ENCODE measurements around the gene GFOD1. TPM values are rescaled to one million over a fixed set of nuclear protein-coding genes. Genes with fewer than 3 reads are reported as not detected.
A peak's percentile ranks its signal among the peaks of the same experiment; 100 is the strongest.

Gene GFOD1
- polyA plus RNA-seq, 2 of the 4 experiments (the other 2 are of a cell fraction) = 2.7 to 3.5 TPM

- DNase-seq (ENCODE audit: low read depth in 1 of 2, low spot score in 1 of 2) (peak in 1 of 2 experiments; percentile 29), ATAC-seq (peak in 1 of 2 experiments; percentile 40; a peak in 3 of 6 replicates), FAIRE-seq (no peak)
- TF ChIP-seq EHF (CRISPR knock-in tag; IDR thresholded peaks at IDR 0.05) = no peak
- TF ChIP-seq SMC3 (IDR thresholded peaks at IDR 0.05) = 0 out of 3 replicates have a peak, but pooled peaks have one; percentile 16
- Histone ChIP-seq H3K9me3 (no peaks in the 10 kb centered on the region), H3K4me2 (peak overlapping the region; percentile 38), H3K27ac (0 out of 6 replicates have a peak overlapping the region, but pooled peaks of 1 of the 2 experiments have one; percentile 12), H3K4me1 (peaks cover 10% of the 10 kb centered on the region), H3K4me3 (no peak overlapping the region)
- CTCF ChIA-PET = no interaction called here
- POLR2A ChIA-PET = no interaction called here
- 67% methylated on average over 9 of the region's 9 CpGs for WGBS (ENCODE audit: missing lambda C conversion rate)
Observed at GRCh38 chr6:13383328-13384163, 103.9 kb downstream of the GFOD1 start.

DNA sequence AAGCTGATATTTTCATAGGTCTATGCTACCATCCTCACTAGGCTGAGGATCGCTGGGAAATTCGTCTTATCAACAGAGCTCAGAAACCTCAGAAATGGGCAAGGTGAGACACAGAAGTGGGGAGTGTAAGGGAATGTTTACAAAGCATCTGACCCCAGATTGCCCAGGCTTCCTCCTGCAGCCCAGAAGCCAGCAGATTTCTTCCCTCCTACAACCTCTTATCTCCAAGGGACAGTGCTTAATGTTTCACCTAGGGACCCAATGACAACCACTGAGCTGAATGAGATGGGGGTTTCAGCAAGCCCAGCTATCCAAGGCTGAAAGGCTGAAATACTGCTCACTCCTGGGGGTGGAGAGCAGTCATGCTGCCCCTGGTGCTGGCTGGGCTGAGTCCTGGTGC lies 106.6 kb downstream of the GFOD1 start:
- Histone ChIP-seq H3K4me1 (peaks cover 10% of the 10 kb centered on the region), H3K27ac (peak overlapping the region in 1 of 2 experiments; percentile 25; a peak in 1 of 6 replicates), H3K4me2 (no peak overlapping the region), H3K9me3 (no peaks in the 10 kb centered on the region), H3K4me3 (no peak overlapping the region)
- ChIA-PET POLR2A (no interaction called here), CTCF (interaction anchor here (2.0 kb wide), 1 partner anchor 11 kb away, joined by 5 read pairs; no protein-coding TSS in a partner anchor)
- FAIRE-seq (no peak), DNase-seq (ENCODE audit: low read depth in 1 of 2, low spot score in 1 of 2) (no peak), ATAC-seq (no peak)
- no peak for TF ChIP-seq HOXB13 (CRISPR knock-in tag; IDR thresholded peaks at IDR 0.05; ENCODE audit: low read depth)
- TF ChIP-seq POLR2AphosphoS2 (conservative IDR thresholded peaks at IDR 0.05; ENCODE audit: low read length) = no peak
- no peak for TF ChIP-seq EP300 (IDR thresholded peaks at IDR 0.05)
- TF ChIP-seq FOXS1 (CRISPR knock-in tag; IDR thresholded peaks at IDR 0.05) = no peak
- TF ChIP-seq ZNF302 (CRISPR knock-in tag; IDR thresholded peaks at IDR 0.05) = no peak
- no peak for TF ChIP-seq KDM5A (IDR thresholded peaks at IDR 0.05)
- TF ChIP-seq SMC3 (IDR thresholded peaks at IDR 0.05) = no peak
- TF ChIP-seq, protein P1, sequence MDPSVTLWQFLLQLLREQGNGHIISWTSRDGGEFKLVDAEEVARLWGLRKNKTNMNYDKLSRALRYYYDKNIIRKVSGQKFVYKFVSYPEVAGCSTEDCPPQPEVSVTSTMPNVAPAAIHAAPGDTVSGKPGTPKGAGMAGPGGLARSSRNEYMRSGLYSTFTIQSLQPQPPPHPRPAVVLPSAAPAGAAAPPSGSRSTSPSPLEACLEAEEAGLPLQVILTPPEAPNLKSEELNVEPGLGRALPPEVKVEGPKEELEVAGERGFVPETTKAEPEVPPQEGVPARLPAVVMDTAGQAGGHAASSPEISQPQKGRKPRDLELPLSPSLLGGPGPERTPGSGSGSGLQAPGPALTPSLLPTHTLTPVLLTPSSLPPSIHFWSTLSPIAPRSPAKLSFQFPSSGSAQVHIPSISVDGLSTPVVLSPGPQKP (IDR thresholded peaks at IDR 0.05; ENCODE audit: low read depth, low read length) = no peak
- TF ChIP-seq HOXB5 (CRISPR knock-in tag; IDR thresholded peaks at IDR 0.05) = no peak
- no peak for TF ChIP-seq RARB (CRISPR knock-in tag; IDR thresholded peaks at IDR 0.05)
- TF ChIP-seq EHMT2 (IDR thresholded peaks at IDR 0.05; ENCODE audit: low read depth) = no peak
- no peak for TF ChIP-seq HEYL (CRISPR knock-in tag; IDR thresholded peaks at IDR 0.05)
- TF ChIP-seq POLR2A (IDR thresholded peaks at IDR 0.05; ENCODE audit: low read length) = no peak
- no peak for TF ChIP-seq EHF (CRISPR knock-in tag; IDR thresholded peaks at IDR 0.05)
- TF ChIP-seq, protein P2, sequence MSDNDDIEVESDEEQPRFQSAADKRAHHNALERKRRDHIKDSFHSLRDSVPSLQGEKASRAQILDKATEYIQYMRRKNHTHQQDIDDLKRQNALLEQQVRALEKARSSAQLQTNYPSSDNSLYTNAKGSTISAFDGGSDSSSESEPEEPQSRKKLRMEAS (IDR thresholded peaks at IDR 0.05) = no peak
- TF ChIP-seq ESRRA (IDR thresholded peaks at IDR 0.05; ENCODE audit: borderline replicate concordance, low read length) = no peak
- WGBS (ENCODE audit: missing lambda C conversion rate) = 92% methylated on average over 2 of the region's 2 CpGs

GRCh38 chr6:13378669-13379590 lies 108.5 kb downstream of the GFOD1 start:
- WGBS (ENCODE audit: missing lambda C conversion rate) = 75% methylated on average over 9 of the region's 9 CpGs
- DNase-seq (ENCODE audit: low read depth in 1 of 2, low spot score in 1 of 2) (no peak), ATAC-seq (no peak), FAIRE-seq (no peak)
- ChIA-PET POLR2A (no interaction called here), CTCF (interaction anchor here (0.7 to 1.0 kb wide), 2 partner anchors 11 to 190 kb away, joined by 3 read pairs; no protein-coding TSS in a partner anchor)
- Histone ChIP-seq H3K4me1 (peaks cover 10% of the 10 kb centered on the region), H3K9me3 (no peaks in the 10 kb centered on the region), H3K4me2 (no peak overlapping the region), H3K27ac (no peak overlapping the region), H3K4me3 (no peak overlapping the region)
- TF ChIP-seq FOXS1 (CRISPR knock-in tag; IDR thresholded peaks at IDR 0.05) = no peak
- TF ChIP-seq, protein P3, sequence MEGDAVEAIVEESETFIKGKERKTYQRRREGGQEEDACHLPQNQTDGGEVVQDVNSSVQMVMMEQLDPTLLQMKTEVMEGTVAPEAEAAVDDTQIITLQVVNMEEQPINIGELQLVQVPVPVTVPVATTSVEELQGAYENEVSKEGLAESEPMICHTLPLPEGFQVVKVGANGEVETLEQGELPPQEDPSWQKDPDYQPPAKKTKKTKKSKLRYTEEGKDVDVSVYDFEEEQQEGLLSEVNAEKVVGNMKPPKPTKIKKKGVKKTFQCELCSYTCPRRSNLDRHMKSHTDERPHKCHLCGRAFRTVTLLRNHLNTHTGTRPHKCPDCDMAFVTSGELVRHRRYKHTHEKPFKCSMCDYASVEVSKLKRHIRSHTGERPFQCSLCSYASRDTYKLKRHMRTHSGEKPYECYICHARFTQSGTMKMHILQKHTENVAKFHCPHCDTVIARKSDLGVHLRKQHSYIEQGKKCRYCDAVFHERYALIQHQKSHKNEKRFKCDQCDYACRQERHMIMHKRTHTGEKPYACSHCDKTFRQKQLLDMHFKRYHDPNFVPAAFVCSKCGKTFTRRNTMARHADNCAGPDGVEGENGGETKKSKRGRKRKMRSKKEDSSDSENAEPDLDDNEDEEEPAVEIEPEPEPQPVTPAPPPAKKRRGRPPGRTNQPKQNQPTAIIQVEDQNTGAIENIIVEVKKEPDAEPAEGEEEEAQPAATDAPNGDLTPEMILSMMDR (IDR thresholded peaks at IDR 0.05) = no peak
- TF ChIP-seq, protein P4, sequence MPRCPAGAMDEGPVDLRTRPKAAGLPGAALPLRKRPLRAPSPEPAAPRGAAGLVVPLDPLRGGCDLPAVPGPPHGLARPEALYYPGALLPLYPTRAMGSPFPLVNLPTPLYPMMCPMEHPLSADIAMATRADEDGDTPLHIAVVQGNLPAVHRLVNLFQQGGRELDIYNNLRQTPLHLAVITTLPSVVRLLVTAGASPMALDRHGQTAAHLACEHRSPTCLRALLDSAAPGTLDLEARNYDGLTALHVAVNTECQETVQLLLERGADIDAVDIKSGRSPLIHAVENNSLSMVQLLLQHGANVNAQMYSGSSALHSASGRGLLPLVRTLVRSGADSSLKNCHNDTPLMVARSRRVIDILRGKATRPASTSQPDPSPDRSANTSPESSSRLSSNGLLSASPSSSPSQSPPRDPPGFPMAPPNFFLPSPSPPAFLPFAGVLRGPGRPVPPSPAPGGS (IDR thresholded peaks at IDR 0.05) = no peak
- TF ChIP-seq POLR2AphosphoS2 (conservative IDR thresholded peaks at IDR 0.05; ENCODE audit: low read length) = no peak
- TF ChIP-seq POLR2A (IDR thresholded peaks at IDR 0.05; ENCODE audit: low read length) = no peak
- TF ChIP-seq MYC (IDR thresholded peaks at IDR 0.05; ENCODE audit: borderline replicate concordance, low read length) = no peak
- no peak for TF ChIP-seq NFE2L2 (conservative IDR thresholded peaks at IDR 0.05; ENCODE audit: low read length)
- TF ChIP-seq FOSB (CRISPR knock-in tag; IDR thresholded peaks at IDR 0.05) = no peak
- TF ChIP-seq TP53 (CRISPR knock-in tag; IDR thresholded peaks at IDR 0.05) = no peak
- TF ChIP-seq, protein P2 (IDR thresholded peaks at IDR 0.05) = no peak
- no peak for TF ChIP-seq TFCP2L1 (CRISPR knock-in tag; IDR thresholded peaks at IDR 0.05)
- TF ChIP-seq, protein P5, sequence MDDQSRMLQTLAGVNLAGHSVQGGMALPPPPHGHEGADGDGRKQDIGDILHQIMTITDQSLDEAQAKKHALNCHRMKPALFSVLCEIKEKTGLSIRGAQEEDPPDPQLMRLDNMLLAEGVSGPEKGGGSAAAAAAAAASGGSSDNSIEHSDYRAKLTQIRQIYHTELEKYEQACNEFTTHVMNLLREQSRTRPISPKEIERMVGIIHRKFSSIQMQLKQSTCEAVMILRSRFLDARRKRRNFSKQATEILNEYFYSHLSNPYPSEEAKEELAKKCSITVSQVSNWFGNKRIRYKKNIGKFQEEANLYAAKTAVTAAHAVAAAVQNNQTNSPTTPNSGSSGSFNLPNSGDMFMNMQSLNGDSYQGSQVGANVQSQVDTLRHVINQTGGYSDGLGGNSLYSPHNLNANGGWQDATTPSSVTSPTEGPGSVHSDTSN (IDR thresholded peaks at IDR 0.05) = no peak

All from A549 (cell line).